Cardiac fibroblast (primary cell): Measurements from ENCODE around the gene PID1.

Experiments used
- DNase-seq, 2 donors: peaks; one replicate each; pipeline versions ENCODE4 v3.0.0 to v3.0.0-alpha.2; 2010; ENCODE audit warnings: low read depth in 2 of 2
- H3K4me3 ChIP-seq, 2 donors: replicated peaks in 1 of 2; 1 replicate in 1 of 2; 2 replicates in 1 of 2; pipeline ENCODE4 v1.5.1; 2011; ENCODE audit warnings: low read depth in 2 of 2, low read length in 2 of 2, mild to moderate bottlenecking in 2 of 2, moderate library complexity in 1 of 2
- CTCF ChIP-seq: IDR thresholded peaks from one replicate; pipeline ENCODE4 v1.5.1; 2011; ENCODE audit warnings: low read depth, mild to moderate bottlenecking, low read length, inconsistent platforms

PID1 gene

GRCh38 chr2:228999326-228999725 lies 271.8 kb downstream of the PID1 start:
- TF ChIP-seq CTCF: no peak
- no peak overlapping the region for H3K4me3 ChIP-seq
- no peak for DNase-seq

- DNase-seq: no peak
- no peak for TF ChIP-seq CTCF
- H3K4me3 ChIP-seq: no peak overlapping the region
Measured at GRCh38 chr2:228988786-228989185, 282.3 kb downstream of the PID1 start.

GRCh38 chr2:228987441-228988155 lies 283.5 kb downstream of the PID1 start:
- DNase-seq: no peak
- no peak overlapping the region for H3K4me3 ChIP-seq
- TF ChIP-seq CTCF: no peak

DNA sequence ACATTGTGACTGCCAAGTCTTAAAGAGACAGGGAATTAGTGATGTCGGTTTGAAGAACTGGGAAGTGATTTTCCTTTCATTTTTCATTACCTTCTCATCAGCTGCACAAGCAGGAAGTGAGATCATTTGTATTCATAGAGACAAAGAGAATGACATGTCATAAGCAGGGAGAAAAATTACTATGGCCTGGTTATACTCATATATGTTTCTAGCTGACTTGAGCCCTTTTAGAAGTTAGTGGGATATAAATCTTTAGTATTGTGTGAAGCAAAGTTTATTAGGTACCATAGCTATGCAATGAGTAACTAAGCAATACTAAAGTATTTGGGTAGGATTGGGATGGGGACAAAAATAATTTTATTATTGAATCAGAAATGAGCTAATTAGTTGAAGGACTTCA lies 284.1 kb downstream of the PID1 start:
- DNase-seq: peak in 1 of 2 donors; percentile 36
- TF ChIP-seq CTCF: no peak
- H3K4me3 ChIP-seq: no peak overlapping the region

- no peak for DNase-seq
- H3K4me3 ChIP-seq: no peak overlapping the region
- no peak for TF ChIP-seq CTCF
Measured at GRCh38 chr2:228983700-228984099, 287.4 kb downstream of the PID1 start.

- TF ChIP-seq CTCF: no peak
- H3K4me3 ChIP-seq: no peak overlapping the region
- DNase-seq: no peak
Measured at GRCh38 chr2:228974169-228974568, 296.9 kb downstream of the PID1 start.
